ENCODE data around the gene CPT1B.

GRCh38 chr22:50605613-50606074, 27.4 kb upstream of the CPT1B start:
- TF ChIP-seq CTCF (IDR thresholded peaks at IDR 0.05; ENCODE audit: insufficient read depth, low read depth, low read length) (no peak), EZH2 (IDR thresholded peaks at IDR 0.05; ENCODE audit: insufficient read depth, low read length) (no peak)
